HG02763 (cell line): ENCODE measurements around the gene P4HB.
A peak's percentile ranks its signal among the peaks of the same experiment; 100 is the strongest.

ENCODE experiments used
- ATAC-seq: cut with Tn5 transposase; IDR thresholded peaks from one replicate; pipeline ENCODE4 v1.9.1; 2021; ENCODE audit warnings: mild to moderate bottlenecking, moderate library complexity; ENCODE audit not compliant: unreplicated experiment

P4HB gene

GRCh38 chr17:81859906-81860755 lies at the start of gene P4HB:
Gene P4HB (minus strand): TSS chr17:81860535. CDS start chr17:81860471, 64 bp downstream.
- peak; percentile 77 for ATAC-seq

GRCh38 chr17:81909231-81909630 lies 48.9 kb upstream of the P4HB start:
- no peak for ATAC-seq

- ATAC-seq = no peak
These were observed 48.5 kb upstream of the P4HB start for GRCh38 chr17:81908793-81909192.

- ATAC-seq = no peak
These were observed 47.1 kb upstream of the P4HB start for GRCh38 chr17:81907219-81908145.

GRCh38 chr17:81906476-81907218 lies 46.3 kb upstream of the P4HB start:
- ATAC-seq = no peak

GRCh38 chr17:81905993-81906392 lies 45.7 kb upstream of the P4HB start:
- no peak for ATAC-seq

GRCh38 chr17:81905424-81905875 lies 45.1 kb upstream of the P4HB start:
- ATAC-seq = no peak

GRCh38 chr17:81904600-81905423 lies 44.5 kb upstream of the P4HB start:
- no peak for ATAC-seq

- no peak for ATAC-seq
These were observed 43.7 kb upstream of the P4HB start for GRCh38 chr17:81903896-81904599.

- no peak for ATAC-seq
These were observed 43.1 kb upstream of the P4HB start for GRCh38 chr17:81903415-81903831.

GRCh38 chr17:81902653-81903414 lies 42.5 kb upstream of the P4HB start:
- no peak for ATAC-seq

- ATAC-seq = no peak
These were observed 41.8 kb upstream of the P4HB start, which contains the start of gene NPB for GRCh38 chr17:81902023-81902652. Gene NPB (plus strand): TSS chr17:81902238. CDS start chr17:81902278, 40 bp downstream.

GRCh38 chr17:81901167-81902022 lies 41.1 kb upstream of the P4HB start:
- no peak for ATAC-seq

- ATAC-seq = no peak
These were observed 40.0 kb upstream of the P4HB start for GRCh38 chr17:81900181-81900820.

- ATAC-seq = no peak
These were observed 39.3 kb upstream of the P4HB start for GRCh38 chr17:81899514-81900166.

GRCh38 chr17:81898885-81899284 lies 38.5 kb upstream of the P4HB start:
- ATAC-seq = no peak
